Myocyte (in vitro differentiated cells): ENCODE data around the gene ANKRD53. TPM values are rescaled to one million over a fixed set of nuclear protein-coding genes. Genes with fewer than 3 reads are reported as not detected.
A peak's percentile ranks its signal among the peaks of the same experiment; 100 is the strongest.

Experiments
- DNase-seq: peaks from one replicate; pipeline ENCODE4 v3.0.0-alpha.2; 2012; ENCODE audit warnings: low read depth
- polyA plus RNA-seq: library from polyadenylated mRNA; unstranded; fragments of >200 nt; gene quantifications from one replicate; pipeline ENCODE4 v1.2.1, GENCODE V29; 2012; ENCODE audit warnings: missing spikeins
- total RNA-seq: library from RNA; depleted of rRNA; stranded (reverse); fragments of >200 nt; gene quantifications from 2 replicates; pipeline ENCODE4 v1.2.3, GENCODE V29; 2014

The ANKRD53 gene, protein sequence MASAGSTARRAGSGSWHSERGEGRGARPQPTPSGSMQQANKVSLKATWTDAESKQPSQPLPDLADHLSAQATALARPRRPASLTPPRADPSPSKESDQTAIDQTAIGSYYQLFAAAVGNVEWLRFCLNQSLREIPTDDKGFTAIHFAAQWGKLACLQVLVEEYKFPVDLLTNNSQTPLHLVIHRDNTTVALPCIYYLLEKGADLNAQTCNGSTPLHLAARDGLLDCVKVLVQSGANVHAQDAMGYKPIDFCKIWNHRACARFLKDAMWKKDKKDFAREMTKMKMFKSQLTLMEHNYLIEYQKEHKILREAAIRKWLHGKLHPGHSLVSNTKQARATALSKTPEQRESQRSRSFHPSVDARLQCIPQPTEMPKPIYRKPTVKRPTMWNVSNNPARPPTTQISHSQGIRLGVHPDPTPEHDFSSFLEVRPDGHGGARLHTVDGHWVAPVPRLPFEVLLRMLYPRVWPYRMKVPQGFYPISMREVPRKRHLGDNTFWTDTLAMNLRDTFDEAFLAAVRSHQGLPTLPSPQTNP
- total RNA-seq, result 1.5 TPM in 1 of 2 replicates, not detected in the other
- 0.53 TPM for polyA plus RNA-seq

GRCh38 chr2:70978341-70979179 lies at the start of gene ANKRD53:
Gene ANKRD53, plus strand, starts transcription at chr2:70978630. Its CDS starts 16 bp downstream, at chr2:70978646.
- DNase-seq, result peak; percentile 37

DNA sequence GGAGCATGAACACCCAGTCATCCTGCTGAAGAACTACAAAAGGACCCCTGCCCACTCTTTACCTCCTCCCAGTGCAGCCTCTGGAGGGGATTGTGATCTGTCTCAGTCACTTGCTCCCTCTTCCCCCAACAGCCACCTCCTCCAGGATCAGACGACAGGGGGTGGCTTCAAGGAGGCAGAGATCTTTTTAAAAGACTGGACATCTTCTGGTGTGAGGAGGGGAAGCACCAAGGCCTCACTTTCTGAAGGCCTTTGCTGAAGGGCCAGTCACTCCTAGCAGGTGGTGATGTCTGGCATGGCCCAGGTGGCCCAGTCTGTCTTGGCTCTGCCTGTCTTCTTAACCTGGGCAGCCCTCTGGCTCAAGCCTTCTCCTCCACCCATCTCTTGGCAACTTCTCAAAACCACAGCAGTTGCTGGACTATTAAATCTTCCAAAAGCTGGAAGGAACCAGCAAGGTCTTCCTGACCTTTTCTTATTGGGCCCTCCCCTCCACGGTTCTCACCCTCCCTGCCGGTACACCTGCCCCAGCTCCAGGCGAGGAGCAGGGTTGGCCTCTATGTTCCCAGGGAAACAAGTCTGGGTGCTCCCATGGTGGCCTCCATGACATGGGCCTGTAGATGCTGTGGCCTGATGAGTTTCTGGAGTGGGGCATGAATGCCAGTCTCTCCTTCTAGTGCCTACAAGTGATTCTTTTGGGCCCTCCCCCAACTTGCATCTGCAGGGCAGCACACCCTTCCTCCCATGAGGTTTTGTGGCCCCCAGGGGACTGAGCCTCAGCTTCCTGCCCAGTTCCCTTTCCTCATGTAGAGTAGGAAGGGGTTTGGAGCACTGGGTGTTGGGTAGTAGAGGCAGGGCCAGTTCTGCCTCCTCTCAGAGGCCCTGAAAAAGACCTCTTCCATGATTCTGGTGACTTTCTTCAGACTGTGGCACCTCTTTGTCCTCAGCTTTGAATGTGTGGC lies 47.8 kb upstream of the ANKRD53 start:
- peak; percentile 76 for DNase-seq

- DNase-seq, result peak; percentile 89
These were observed 46.9 kb upstream of the ANKRD53 start for GRCh38 chr2:70931376-70932000.

DNA sequence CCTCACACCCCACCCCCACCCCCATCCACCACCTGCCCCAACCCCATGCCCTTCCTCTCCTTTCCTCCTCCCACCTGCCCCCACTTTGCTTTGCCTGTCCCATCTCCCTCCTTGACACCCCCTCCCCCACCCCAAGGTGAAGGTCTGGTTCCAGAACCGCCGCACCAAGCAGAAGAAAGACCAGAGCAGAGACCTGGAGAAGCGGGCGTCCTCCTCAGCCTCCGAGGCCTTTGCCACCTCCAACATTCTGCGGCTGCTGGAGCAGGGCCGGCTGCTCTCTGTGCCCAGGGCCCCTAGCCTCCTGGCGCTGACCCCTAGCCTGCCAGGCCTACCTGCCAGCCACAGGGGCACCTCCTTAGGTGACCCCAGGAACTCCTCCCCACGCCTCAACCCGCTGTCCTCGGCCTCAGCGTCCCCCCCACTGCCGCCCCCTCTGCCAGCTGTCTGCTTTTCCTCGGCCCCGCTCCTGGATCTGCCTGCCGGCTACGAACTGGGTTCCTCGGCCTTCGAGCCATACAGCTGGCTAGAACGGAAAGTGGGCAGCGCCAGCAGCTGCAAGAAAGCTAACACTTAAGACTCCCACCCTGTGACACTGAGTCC lies 45.7 kb upstream of the ANKRD53 start:
- no peak for DNase-seq

DNA sequence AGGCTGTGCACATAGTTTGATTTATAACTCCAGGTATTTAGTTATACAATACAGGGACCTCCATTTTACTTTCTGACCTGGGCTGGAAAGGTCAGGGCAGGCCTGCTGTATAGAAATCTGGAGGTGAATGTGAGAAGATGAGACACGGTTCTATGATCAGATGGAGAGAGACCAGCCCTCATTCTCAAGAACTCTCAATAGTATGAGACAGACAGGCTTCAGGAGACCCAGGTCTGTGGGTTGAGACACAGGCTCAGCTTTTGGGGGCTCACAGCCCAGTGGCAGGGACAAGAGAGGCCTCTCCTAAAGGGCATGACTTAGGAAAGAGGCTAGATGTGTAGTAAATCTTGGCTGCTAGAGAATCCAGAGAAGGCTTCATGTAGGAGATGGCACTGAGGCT lies 43.4 kb upstream of the ANKRD53 start:
- DNase-seq, result no peak

- DNase-seq, result peak; percentile 58
These were observed 42.8 kb upstream of the ANKRD53 start, which contains the start of gene ATP6V1B1 for GRCh38 chr2:70935468-70936164. Gene ATP6V1B1, plus strand, starts transcription at chr2:70935900. Its CDS starts 55 bp downstream, at chr2:70935955.

DNA sequence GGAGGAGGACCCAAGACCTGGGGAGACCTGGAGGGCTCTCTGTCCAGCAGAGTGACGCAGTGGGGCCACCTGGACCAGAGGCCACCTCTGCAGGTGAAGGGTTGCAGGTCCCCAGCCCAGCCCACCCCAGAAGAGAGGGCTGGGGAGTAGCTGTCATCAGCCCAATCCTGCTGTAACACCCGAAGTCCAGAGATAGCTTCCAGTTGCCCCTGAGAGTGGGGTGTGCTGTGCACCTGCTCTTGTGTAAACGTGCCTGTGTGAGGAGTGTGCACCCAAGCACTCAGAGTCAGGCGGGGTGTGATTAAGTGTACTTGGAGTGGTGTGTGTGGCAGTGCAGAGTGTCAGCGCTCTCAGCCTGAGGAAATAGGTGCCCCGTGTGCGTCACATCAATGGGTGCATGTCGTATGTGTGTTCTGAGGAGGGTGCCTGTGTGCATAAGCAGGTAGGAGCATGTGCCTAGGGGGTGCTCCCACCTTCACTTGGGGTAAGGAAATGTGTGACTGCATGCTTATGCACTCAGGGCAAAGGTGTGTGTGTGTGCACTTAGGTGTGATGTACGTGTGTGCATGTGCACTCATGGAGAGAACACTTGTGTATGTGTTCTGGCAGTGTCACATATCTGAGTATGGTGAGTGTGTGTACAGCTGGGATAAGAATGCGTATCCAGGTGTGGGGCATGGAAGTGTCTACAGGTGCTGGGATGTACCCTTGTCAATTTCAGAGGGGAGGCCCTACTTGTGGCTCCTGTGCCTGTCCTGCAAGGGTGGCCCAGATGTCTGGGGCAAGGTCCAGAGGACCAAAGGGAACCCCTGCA lies 42.1 kb upstream of the ANKRD53 start:
- DNase-seq, result no peak

DNA sequence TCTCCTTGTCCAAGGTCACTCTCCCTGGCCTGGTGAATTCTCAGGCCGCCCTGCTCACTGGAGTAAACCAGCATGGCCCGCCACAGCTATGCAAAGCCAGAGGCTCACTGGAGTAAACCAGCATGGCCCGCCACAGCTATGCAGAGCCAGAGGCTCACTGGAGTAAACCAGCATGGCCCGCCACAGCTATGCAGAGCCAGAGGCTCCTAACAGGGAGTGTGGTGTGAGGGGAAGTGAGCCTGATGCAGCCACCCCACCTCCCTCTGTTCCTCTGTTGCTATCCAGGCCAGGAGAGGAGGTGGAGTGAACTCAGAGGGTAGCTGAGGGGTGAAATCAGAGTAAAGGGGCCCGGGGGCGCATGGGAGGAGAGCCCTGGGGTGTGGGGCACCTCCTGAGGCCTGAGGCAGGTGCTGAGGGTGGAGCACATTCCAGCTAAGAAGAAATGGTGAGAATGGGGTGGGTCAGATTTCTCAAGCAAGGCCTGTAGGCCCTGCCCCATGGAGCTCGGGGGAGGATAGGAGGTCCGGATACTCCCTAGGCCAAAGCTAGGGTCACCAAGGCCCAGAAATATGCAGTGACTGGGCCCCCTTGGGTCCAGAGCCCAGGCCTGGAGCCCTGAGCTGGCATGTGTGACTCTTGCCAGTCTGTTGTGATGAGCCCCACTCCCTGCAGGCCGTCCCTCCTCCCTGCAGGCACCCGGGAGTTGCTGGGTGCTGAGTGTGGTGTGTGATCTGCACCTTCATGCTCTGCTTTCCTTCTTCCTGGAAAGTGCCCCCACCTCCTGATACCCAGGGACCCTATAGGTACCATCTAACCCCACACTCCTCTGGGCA lies 41.2 kb upstream of the ANKRD53 start:
- peak; percentile 88 for DNase-seq

DNA sequence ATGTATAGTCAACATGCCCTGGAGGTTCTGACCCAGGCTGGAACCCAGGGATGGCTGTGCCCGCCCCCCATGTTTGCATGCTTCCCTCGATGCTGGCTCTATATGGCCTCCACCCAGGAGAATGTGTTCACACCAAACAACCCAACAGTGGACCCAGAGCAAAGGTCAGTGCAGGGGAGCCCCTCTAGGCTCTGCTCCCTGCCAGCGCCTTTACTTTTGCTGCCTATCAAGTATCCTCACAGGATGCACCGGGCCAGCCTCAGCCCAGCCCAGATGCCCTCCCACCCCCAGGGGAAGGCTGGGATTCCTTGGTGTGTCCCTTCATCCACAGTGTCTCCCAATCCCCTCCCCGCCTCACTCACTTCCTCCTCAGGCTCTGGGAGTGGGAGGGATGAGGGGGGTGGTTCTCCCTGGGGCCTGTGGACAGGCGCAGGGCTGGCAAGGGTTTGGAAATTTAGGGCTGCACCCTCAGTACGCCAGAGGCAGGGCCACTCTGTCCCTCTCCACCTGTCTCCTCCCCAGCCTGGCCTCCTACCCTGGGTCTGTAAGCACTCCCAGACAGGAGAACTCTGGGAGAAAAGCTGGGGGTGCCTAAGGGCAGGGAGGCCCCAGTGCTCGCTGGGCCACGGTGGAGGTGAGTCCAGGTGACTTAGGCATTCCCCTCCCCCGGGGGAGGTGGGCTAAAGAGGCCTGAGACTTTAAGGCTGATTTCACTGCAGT lies 40.4 kb upstream of the ANKRD53 start:
- peak; percentile 23 for DNase-seq

DNA sequence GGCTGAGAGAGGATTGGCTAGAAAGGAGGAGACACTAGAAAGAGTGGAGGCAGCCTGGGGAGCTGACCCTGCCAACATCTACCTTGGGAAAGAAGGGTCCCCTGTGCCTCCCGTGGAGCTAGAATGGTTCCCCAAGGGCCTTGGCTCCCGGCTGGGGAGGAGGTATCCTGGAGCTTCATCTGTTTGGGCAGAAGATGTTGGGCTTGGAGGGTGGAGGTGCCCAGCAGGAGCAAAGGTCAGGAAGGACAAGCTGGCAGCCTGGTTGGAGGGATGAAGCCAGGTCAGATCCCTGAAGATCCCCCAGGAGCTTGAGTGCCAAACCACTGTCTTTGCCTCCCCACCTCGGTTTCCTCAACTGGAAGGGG lies 39.9 kb upstream of the ANKRD53 start:
- DNase-seq, result no peak

GRCh38 chr2:70939001-70939838 lies 39.2 kb upstream of the ANKRD53 start:
- DNase-seq, result no peak

DNA sequence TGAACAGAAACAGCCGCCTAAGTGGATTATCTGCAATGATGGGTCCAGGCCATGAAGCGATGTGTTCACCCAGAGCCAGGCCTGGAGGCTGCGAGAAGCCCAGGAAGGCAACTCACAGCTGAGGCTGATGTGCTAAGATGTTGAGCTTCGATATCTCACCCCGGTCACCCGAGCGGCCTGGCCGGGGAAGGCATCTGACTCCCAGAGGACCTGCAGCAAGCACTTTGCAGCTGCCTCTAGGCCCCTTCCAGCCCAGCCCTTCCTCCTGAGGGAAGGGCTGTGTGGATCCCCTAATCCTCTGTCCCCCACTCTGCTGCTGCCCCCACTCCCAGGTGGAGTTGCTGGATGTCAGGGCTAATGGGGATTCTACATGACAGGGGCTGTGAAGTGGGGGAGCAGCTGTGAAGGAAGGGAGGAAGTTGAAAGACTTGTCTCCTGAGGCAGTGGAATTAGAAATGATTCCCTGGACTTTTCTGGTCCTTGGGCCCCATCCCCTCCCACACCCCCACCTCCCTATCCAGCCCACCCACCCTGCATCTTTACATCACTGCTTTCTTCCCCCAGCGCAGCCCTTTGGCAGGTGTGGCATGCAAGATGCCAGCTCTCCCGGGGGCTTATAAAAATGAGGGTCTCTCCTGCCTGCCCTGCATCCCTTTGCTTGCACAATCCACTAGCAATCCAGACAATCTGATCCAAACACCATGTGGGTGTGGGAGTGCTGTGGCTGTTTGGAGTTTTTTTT lies 38.4 kb upstream of the ANKRD53 start:
- peak; percentile 23 for DNase-seq

GRCh38 chr2:70941186-70941585 lies 37.2 kb upstream of the ANKRD53 start:
- no peak for DNase-seq

GRCh38 chr2:70941701-70942100 lies 36.7 kb upstream of the ANKRD53 start:
- DNase-seq, result no peak
